Fibroblast of the aortic adventitia (primary cell): ENCODE data around the gene ANO7. TPM values are rescaled to one million over a fixed set of nuclear protein-coding genes. Genes with fewer than 3 reads are reported as not detected.

ENCODE experiments used
- DNase-seq: peaks from one replicate; pipeline ENCODE4 v3.0.0-alpha.2; 2010; ENCODE audit warnings: low read depth
- H3K4me3 ChIP-seq: 2 replicates; pipeline ENCODE4 v1.5.1; 2011; ENCODE audit warnings: low read depth, mild to moderate bottlenecking, control low read depth, low read length, moderate library complexity
- CTCF ChIP-seq: IDR thresholded peaks from 2 replicates; pipeline ENCODE4 v1.5.1; 2011; ENCODE audit warnings: mild to moderate bottlenecking, low read length, control low read depth, inconsistent platforms; ENCODE audit not compliant: insufficient read depth
- total RNA-seq: library from RNA; depleted of rRNA; stranded (reverse); fragments of >200 nt; gene quantifications from 2 replicates; pipeline ENCODE4 v1.2.3, GENCODE V29; 2012; ENCODE audit warnings: low replicate concordance

The ANO7 gene
- total RNA-seq, 1 donor: 1.7 TPM

GRCh38 chr2:241200822-241201395, 12.4 kb downstream of the ANO7 start:
- H3K4me3 ChIP-seq: no peak overlapping the region
- TF ChIP-seq CTCF: no peak
- no peak for DNase-seq

GRCh38 chr2:241201445-241202267, 13.2 kb downstream of the ANO7 start:
- no peak for DNase-seq
- H3K4me3 ChIP-seq: no peak overlapping the region
- TF ChIP-seq CTCF: no peak

DNA sequence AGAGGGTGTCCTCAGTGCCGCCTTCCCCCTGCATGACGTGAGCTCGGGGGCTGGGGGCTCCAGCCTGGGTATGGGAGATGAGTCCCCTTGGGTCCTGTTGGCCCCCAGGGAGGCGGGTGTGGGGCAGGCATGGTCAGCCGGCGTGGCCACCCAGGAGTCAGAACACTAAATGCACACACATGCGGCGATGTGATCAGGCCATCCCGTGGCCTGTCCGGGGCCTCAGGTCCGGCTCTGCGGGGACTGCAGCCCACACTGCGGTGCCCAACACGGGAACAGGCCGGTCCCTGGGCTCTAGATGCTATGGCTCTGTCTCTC, 13.8 kb downstream of the ANO7 start:
- TF ChIP-seq CTCF: no peak
- no peak for DNase-seq
- H3K4me3 ChIP-seq: no peak overlapping the region

GRCh38 chr2:241202681-241203080, 14.2 kb downstream of the ANO7 start:
- no peak for TF ChIP-seq CTCF
- DNase-seq: no peak
- H3K4me3 ChIP-seq: no peak overlapping the region

GRCh38 chr2:241203218-241204009, 14.9 kb downstream of the ANO7 start:
- H3K4me3 ChIP-seq: no peak overlapping the region
- no peak for DNase-seq
- TF ChIP-seq CTCF: no peak

GRCh38 chr2:241204010-241204384, 15.5 kb downstream of the ANO7 start:
- TF ChIP-seq CTCF: no peak
- no peak for DNase-seq
- H3K4me3 ChIP-seq: no peak overlapping the region
